ENCODE results near the gene PRKAG2. TPM values are rescaled to one million over a fixed set of nuclear protein-coding genes. Genes with fewer than 3 reads are reported as not detected.

Gene PRKAG2
- total RNA-seq, 4 donors from 2014 or later: 25.1 to 57.8 (median 46.7) TPM

DNA sequence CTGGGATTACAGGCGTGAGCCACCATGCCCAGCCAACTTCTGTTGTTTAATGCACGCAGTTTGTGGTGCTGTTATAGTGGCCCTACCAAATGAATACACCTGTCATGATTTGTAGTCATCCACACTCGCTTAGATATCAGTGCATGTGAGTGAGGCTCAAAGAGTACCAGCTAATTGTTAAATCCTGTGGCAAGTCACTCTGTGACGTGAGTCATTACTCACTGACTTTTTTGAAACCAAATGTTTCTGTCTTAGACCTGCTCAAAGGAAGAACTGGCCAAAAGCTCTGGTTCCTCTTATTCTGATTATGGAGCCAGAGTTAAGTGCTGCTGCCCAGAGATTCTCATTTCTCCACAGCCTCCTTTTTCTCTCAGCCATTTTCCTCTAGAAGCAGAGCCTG, 109.4 kb downstream of the PRKAG2 start:
- Histone ChIP-seq H3K4me3 (no peak overlapping the region), H3K27me3 (no peaks in the 10 kb centered on the region), H3K9me3 (no peaks in the 10 kb centered on the region), H3K36me3 (no peaks in the 10 kb centered on the region), H3K4me1 (no peaks in the 10 kb centered on the region), H3K27ac (no peak overlapping the region)
- 82 to 83% methylated on average over 2 to 4 of the region's 4 CpGs for WGBS, 2 donors (ENCODE audit: low coverage in 1 of 2)
- in situ Hi-C loops (cut with MboI; ENCODE audit: low pct_ligation_motif_present in 1 of 4, low pct_unique_long_range_greater_than_20kb in 1 of 4, low sequenced_read_pairs in 3 of 4) (loop anchor here in 3 of 4 donors (25.0 kb wide), 1 partner anchor 405 kb away; no protein-coding TSS in a partner anchor), intact Hi-C loops (cut with DNase I; ENCODE audit: low total_unique reads) (no loop called here)
- TF ChIP-seq EP300 (IDR thresholded peaks at IDR 0.05; ENCODE audit: low read depth): no peak
- no peak for TF ChIP-seq POLR2AphosphoS5 (IDR thresholded peaks at IDR 0.05)
- TF ChIP-seq POLR2A (IDR thresholded peaks at IDR 0.05): no peak
- TF ChIP-seq, protein P1, sequence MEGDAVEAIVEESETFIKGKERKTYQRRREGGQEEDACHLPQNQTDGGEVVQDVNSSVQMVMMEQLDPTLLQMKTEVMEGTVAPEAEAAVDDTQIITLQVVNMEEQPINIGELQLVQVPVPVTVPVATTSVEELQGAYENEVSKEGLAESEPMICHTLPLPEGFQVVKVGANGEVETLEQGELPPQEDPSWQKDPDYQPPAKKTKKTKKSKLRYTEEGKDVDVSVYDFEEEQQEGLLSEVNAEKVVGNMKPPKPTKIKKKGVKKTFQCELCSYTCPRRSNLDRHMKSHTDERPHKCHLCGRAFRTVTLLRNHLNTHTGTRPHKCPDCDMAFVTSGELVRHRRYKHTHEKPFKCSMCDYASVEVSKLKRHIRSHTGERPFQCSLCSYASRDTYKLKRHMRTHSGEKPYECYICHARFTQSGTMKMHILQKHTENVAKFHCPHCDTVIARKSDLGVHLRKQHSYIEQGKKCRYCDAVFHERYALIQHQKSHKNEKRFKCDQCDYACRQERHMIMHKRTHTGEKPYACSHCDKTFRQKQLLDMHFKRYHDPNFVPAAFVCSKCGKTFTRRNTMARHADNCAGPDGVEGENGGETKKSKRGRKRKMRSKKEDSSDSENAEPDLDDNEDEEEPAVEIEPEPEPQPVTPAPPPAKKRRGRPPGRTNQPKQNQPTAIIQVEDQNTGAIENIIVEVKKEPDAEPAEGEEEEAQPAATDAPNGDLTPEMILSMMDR (IDR thresholded peaks at IDR 0.05): no peak
- no peak for DNase-seq

DNA sequence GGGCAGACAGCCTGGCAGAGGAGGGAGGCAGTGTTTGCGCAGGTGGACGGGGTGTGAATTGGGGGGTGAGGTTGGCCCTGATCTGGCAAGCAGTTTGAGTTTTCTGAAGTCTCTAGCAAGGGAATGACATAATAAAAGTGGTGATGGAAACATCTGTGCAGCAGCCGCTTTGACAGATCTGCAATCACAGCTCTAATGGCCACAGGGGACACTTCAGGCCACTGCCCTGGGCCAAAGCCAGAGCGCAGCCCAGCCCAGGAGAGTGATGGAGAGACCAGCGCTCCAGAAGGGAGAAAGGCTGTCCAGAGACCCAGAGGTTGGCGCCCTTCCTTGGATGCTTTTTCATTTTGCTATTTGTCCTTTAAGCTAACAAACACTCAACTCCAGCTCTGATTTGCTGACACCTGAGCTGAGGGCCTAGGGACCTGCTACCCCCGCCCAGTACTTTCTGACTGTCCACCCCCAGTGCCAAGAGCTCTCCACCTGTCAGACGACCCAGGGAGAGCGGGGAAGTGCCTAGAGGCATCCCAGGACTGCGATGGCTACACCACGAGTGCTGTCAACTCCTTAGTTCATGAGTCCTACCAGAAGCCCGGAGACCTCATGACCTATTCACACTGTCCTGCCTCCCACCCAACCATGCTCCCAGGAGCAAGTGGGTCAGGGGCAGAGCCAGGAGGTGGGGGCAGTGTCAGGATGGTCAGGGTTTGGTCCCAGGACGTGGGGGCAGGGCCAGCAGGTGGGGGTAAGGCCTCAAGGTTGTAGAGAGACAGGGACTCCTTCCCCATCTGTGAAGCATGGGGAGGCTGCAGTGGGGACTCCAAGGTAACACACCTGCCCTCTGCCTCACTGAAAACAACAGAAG, 112.6 kb downstream of the PRKAG2 start:
- Histone ChIP-seq H3K27me3 (no peaks in the 10 kb centered on the region), H3K4me1 (no peaks in the 10 kb centered on the region), H3K4me3 (no peak overlapping the region), H3K27ac (no peak overlapping the region), H3K36me3 (no peaks in the 10 kb centered on the region), H3K9me3 (no peaks in the 10 kb centered on the region)
- in situ Hi-C loops (cut with MboI; ENCODE audit: low pct_ligation_motif_present in 1 of 4, low pct_unique_long_range_greater_than_20kb in 1 of 4, low sequenced_read_pairs in 3 of 4): loop anchor here in 3 of 4 donors (25.0 kb wide), 1 partner anchor 402 kb away; no protein-coding TSS in a partner anchor
- intact Hi-C loops (cut with DNase I; ENCODE audit: low total_unique reads): no loop called here
- DNase-seq: no peak
- TF ChIP-seq, protein P1 (IDR thresholded peaks at IDR 0.05): no peak
- no peak for TF ChIP-seq POLR2AphosphoS5 (IDR thresholded peaks at IDR 0.05)
- TF ChIP-seq EP300 (IDR thresholded peaks at IDR 0.05; ENCODE audit: low read depth): no peak
- TF ChIP-seq POLR2A (IDR thresholded peaks at IDR 0.05): no peak
- 87 to 100% methylated on average over 1 to 13 of the region's 13 CpGs for WGBS, 2 donors (ENCODE audit: low coverage in 1 of 2)

DNA sequence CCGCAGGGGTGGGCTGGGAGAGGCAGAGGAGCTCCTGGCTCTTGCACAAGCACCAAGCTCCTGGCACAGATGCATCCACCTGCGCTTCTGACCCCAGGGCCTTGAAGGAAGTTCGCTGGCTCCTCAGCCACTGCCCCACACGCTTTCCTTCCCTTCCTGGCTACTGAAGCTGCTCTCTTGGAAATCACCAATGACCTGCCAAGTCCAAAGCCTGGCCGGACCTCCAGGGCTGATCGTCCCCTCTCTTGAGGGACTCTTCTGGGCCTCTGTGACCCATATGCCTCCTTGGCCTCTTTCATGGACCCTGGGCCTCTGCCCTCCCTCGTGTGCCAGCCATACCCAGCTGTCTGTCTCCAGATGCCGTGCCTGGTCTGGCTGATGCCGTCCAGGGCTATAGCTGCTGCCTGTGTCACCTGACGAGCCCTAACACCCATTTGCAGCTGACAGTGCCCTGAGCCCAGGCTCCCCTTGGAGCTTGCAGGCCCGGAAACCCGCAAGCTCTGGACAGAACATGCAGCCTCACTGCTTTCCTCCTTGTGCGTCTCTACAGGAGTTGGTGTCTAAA, 113.4 kb downstream of the PRKAG2 start:
- no peak overlapping the region for H3K4me3 ChIP-seq
- DNase-seq: no peak
- H3K27ac ChIP-seq: no peak overlapping the region
- peaks cover 0 to 6% (median 2%) of the 10 kb centered on the region in 4 donors for H3K4me1 ChIP-seq
- intact Hi-C loops (cut with DNase I; ENCODE audit: low total_unique reads): no loop called here
- 94 to 100% methylated on average over 1 to 13 of the region's 13 CpGs for WGBS, 2 donors (ENCODE audit: low coverage in 1 of 2)
- no peaks in the 10 kb centered on the region for H3K36me3 ChIP-seq
- H3K9me3 ChIP-seq: no peaks in the 10 kb centered on the region
- H3K27me3 ChIP-seq: no peaks in the 10 kb centered on the region
- TF ChIP-seq, protein P1 (IDR thresholded peaks at IDR 0.05): no peak
- no peak for TF ChIP-seq POLR2A (IDR thresholded peaks at IDR 0.05)
- TF ChIP-seq EP300 (IDR thresholded peaks at IDR 0.05; ENCODE audit: low read depth): no peak
- TF ChIP-seq POLR2AphosphoS5 (IDR thresholded peaks at IDR 0.05): no peak
- in situ Hi-C loops (cut with MboI; ENCODE audit: low pct_ligation_motif_present in 1 of 4, low pct_unique_long_range_greater_than_20kb in 1 of 4, low sequenced_read_pairs in 3 of 4): loop anchor here in 3 of 4 donors (25.0 kb wide), 1 partner anchor 401 kb away; no protein-coding TSS in a partner anchor

DNA sequence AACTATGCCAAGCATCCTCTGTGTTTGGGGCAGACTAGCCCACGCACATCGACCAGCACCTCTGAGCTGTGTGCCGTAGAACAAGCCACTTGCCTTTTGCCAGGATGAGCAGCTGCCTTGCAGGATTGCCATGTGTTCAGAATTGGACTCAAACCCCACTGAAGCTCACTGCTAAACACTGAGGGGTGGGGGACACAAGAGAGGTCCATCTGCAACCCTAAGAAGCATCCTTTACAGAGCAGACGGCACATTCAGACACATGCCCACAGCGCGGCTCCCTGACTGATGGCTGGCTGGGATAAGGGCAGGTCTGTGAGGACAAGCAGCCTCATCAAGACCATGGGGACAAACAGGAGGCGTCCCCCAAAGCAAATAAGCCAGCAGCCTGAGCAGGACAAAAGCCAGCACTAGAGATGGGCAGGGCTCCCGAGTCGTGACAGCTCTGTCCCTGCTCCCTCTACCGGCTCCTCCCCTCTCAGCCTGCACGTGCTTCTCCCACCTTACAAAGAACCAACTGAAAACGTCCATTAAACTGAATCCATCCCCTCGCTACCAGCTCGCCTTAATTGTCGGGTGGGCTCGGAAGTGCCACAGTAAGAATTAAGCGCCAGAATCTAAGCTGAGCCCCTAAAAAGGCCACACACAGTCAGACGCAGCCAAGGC, 114.2 kb downstream of the PRKAG2 start:
- in situ Hi-C loops (cut with MboI; ENCODE audit: low pct_ligation_motif_present in 1 of 4, low pct_unique_long_range_greater_than_20kb in 1 of 4, low sequenced_read_pairs in 3 of 4): loop anchor here in 3 of 4 donors (25.0 kb wide), 1 partner anchor 400 kb away; no protein-coding TSS in a partner anchor
- H3K36me3 ChIP-seq: no peaks in the 10 kb centered on the region
- no peak for TF ChIP-seq POLR2AphosphoS5 (IDR thresholded peaks at IDR 0.05)
- no peak for TF ChIP-seq EP300 (IDR thresholded peaks at IDR 0.05; ENCODE audit: low read depth)
- TF ChIP-seq, protein P1 (IDR thresholded peaks at IDR 0.05): no peak
- TF ChIP-seq POLR2A (IDR thresholded peaks at IDR 0.05): no peak

More for the DNA sequence above, 114.2 kb downstream of the PRKAG2 start:
- Histone ChIP-seq H3K27me3 (no peaks in the 10 kb centered on the region), H3K4me1 (peaks cover 0 to 11% (median 3%) of the 10 kb centered on the region in 4 donors), H3K9me3 (no peaks in the 10 kb centered on the region), H3K4me3 (no peak overlapping the region), H3K27ac (no peak overlapping the region)
- DNase-seq: no peak
- intact Hi-C loops (cut with DNase I; ENCODE audit: low total_unique reads): no loop called here
- 89% methylated on average over 18 of the region's 18 CpGs; no CpG with 5 or more reads in 1 of the 2 donors for WGBS, 2 donors (ENCODE audit: low coverage in 1 of 2)

All from transverse colon (tissue), 4 donors.